K562 (cell line): ENCODE data around the gene WDR19. TPM values are rescaled to one million over a fixed set of nuclear protein-coding genes. Genes with fewer than 3 reads are reported as not detected.

Source experiments
- ATAC-seq: fragments of 200-7000 bp; cut with Tn5 transposase; 3 replicates; pipeline ENCODE4 v1.9.1; 2020; ENCODE audit warnings: moderate library complexity
- BruUV-seq: library from RNA; stranded (reverse); fragments of 400-500 nt; replicated peaks from 2 replicates; lab custom pipeline; 2021; lab: Mats Ljungman, UMichigan
- CTCF ChIA-PET: fragments of 300-600 bp; formaldehyde crosslinking; extraction: SDS; loops from one replicate; lab custom pipeline; 2021; ENCODE audit warnings: low intra/inter-chr PET ratio; lab: Yijun Ruan, JAX
- POLR2A ChIA-PET: fragments of 300-600, 350-650 bp; sonication (Branson Sonifier 250); formaldehyde crosslinking; extraction: SDS; loops from one replicate; lab custom pipeline; 2021; ENCODE audit warnings: antibody characterized with exemption, inconsistent platforms; lab: Yijun Ruan, JAX
- DNase-seq, 4 experiments: peaks; one replicate each; pipeline versions ENCODE4 v3.0.0 to v3.0.0-alpha.2; 2011 to 2018; ENCODE audit warnings: low spot score in 3 of 4, mixed read lengths in 3 of 4; ENCODE audit errors: extremely low read depth in 1 of 4
- FAIRE-seq: peaks from 2 replicates; lab custom pipeline; 2011; peaks lifted over from hg19 to GRCh38; lab: Jason Lieb, UNC
- H2AFZ ChIP-seq: 2 replicates; pipeline ENCODE4 v1.6.0; 2011; ENCODE audit warnings: low read depth, low read length, control low read depth, inconsistent platforms
- H3K27ac ChIP-seq: fragments of 200-600 bp; 3 replicates; pipeline ENCODE4 v1.8.0; 2011; ENCODE audit warnings: low read depth, mild to moderate bottlenecking, control low read depth, inconsistent platforms, low read length, moderate library complexity, mixed read lengths; ENCODE audit errors: extremely low read depth
- H3K27me3 ChIP-seq, 2 experiments: fragments of 300-600 bp in 1 of 2; 2 replicates in 1 of 2; 3 replicates in 1 of 2; pipeline versions ENCODE4 v1.6.0 to v1.8.0; 2011; ENCODE audit warnings: inconsistent platforms in 2 of 2, low read length in 2 of 2, mild to moderate bottlenecking in 1 of 2, mixed read lengths in 1 of 2, moderate library complexity in 1 of 2; ENCODE audit not compliant: control insufficient read depth in 2 of 2, insufficient read depth in 2 of 2
- H3K36me3 ChIP-seq: fragments of 300-600 bp; 3 replicates; pipeline ENCODE4 v1.8.0; 2011; ENCODE audit warnings: mild to moderate bottlenecking, low read length, inconsistent platforms; ENCODE audit not compliant: control insufficient read depth, insufficient read depth
- H3K4me1 ChIP-seq, 2 experiments: fragments of 200-600 bp in 1 of 2; replicated peaks in 1 of 2; 2 replicates in 1 of 2; 3 replicates in 1 of 2; pipeline versions ENCODE4 v1.5.1 to v1.8.0; 2011; ENCODE audit warnings: inconsistent platforms in 2 of 2, low read length in 2 of 2, mild to moderate bottlenecking in 1 of 2, mixed read lengths in 1 of 2, moderate library complexity in 1 of 2; ENCODE audit not compliant: control insufficient read depth in 2 of 2, insufficient read depth in 2 of 2
- H3K4me2 ChIP-seq: 2 replicates; pipeline ENCODE4 v1.6.1; 2011; ENCODE audit warnings: low read length, control low read depth, inconsistent platforms, mixed read lengths; ENCODE audit not compliant: insufficient read depth
- H3K4me3 ChIP-seq: fragments of 200-600 bp; sonication (generic), shearing (Covaris generic); 2 replicates; pipeline ENCODE4 v1.5.1; 2016; ENCODE audit warnings: control low read depth, inconsistent platforms
- H3K79me2 ChIP-seq: fragments of 200-600 bp; 3 replicates; pipeline ENCODE4 v1.8.0; 2011; ENCODE audit warnings: low read length, inconsistent platforms; ENCODE audit not compliant: control insufficient read depth, insufficient read depth
- H3K9ac ChIP-seq, 2 experiments: 2 replicates each; pipeline versions ENCODE4 v1.6.0 to v1.6.1; 2011; ENCODE audit warnings: low read depth in 2 of 2, low read length in 2 of 2, control low read depth in 1 of 2, inconsistent platforms in 1 of 2, mild to moderate bottlenecking in 1 of 2, mixed read lengths in 1 of 2; ENCODE audit not compliant: insufficient read depth in 1 of 2
- H3K9me1 ChIP-seq: one replicate; pipeline ENCODE4 v1.6.0; 2011; ENCODE audit warnings: inconsistent platforms, mild to moderate bottlenecking, low read length, moderate library complexity; ENCODE audit not compliant: control insufficient read depth, insufficient read depth
- H3K9me3 ChIP-seq: replicated peaks from 2 replicates; pipeline ENCODE4 v1.5.1; 2011; ENCODE audit warnings: low read depth, low read length, inconsistent platforms; ENCODE audit not compliant: control insufficient read depth, insufficient read depth
- H4K20me1 ChIP-seq: replicated peaks from 2 replicates; pipeline ENCODE4 v1.6.1; 2011; ENCODE audit warnings: low read length, inconsistent platforms, mixed read lengths; ENCODE audit not compliant: control insufficient read depth, insufficient read depth
- CEBPZ ChIP-seq: fragments of 150-350 bp; IDR thresholded peaks from 2 replicates; pipeline ENCODE4 v1.6.1; 2014; ENCODE audit warnings: low read depth, mild to moderate bottlenecking, low read length, borderline replicate concordance
- FOXA1 ChIP-seq: fragments of 450-650 bp; IDR thresholded peaks from 2 replicates; pipeline ENCODE4 v1.6.1; 2016; ENCODE audit warnings: mild to moderate bottlenecking, borderline replicate concordance
- FOXM1 ChIP-seq, 2 experiments: fragments of 450-650 bp in 1 of 2; sonication (generic) in 1 of 2; formaldehyde crosslinking in 1 of 2; IDR thresholded peaks; 2 replicates each; pipeline versions ENCODE4 v1.6.1 to v1.9.0; 2017 to 2022; ENCODE audit warnings: low read depth in 2 of 2, mild to moderate bottlenecking in 2 of 2, missing genetic modification reagents in 1 of 2, moderate library complexity in 1 of 2
- GTF2B ChIP-seq: IDR thresholded peaks from 2 replicates; pipeline ENCODE4 v1.6.1; 2011; ENCODE audit not compliant: insufficient read length; ENCODE audit errors: extremely low read depth
- LARP7 ChIP-seq: fragments of 450-650 bp; IDR thresholded peaks from 2 replicates; pipeline ENCODE4 v1.6.1; 2016
- MCM5 ChIP-seq: fragments of 450-650 bp; IDR thresholded peaks from 2 replicates; pipeline ENCODE4 v1.6.1; 2016; ENCODE audit warnings: low read depth
- NCOA4 ChIP-seq: fragments of 450-650 bp; IDR thresholded peaks from 2 replicates; pipeline ENCODE4 v1.6.1; 2018; ENCODE audit warnings: mild to moderate bottlenecking; ENCODE audit not compliant: partially characterized antibody
- POLR2B ChIP-seq: fragments of 450-650 bp; IDR thresholded peaks from 2 replicates; pipeline ENCODE4 v1.6.1; 2018; ENCODE audit warnings: low read depth; ENCODE audit not compliant: partially characterized antibody
- RFX1 ChIP-seq: fragments of 450-650 bp; IDR thresholded peaks from 2 replicates; pipeline ENCODE4 v1.6.1; 2016; ENCODE audit warnings: mild to moderate bottlenecking, moderate library complexity
- TOE1 ChIP-seq, 2 experiments: fragments of 450-650 bp in 1 of 2; sonication (generic) in 1 of 2; formaldehyde crosslinking in 1 of 2; IDR thresholded peaks; 2 replicates each; pipeline versions ENCODE4 v1.7.1 to v1.8.0; 2016 to 2022; ENCODE audit warnings: borderline replicate concordance in 2 of 2, mild to moderate bottlenecking in 2 of 2, antibody characterized with exemption in 1 of 2, inconsistent platforms in 1 of 2, low read depth in 1 of 2, missing genetic modification reagents in 1 of 2, moderate library complexity in 1 of 2
- ZBTB26 ChIP-seq: fragments of 450-650 bp; formaldehyde crosslinking; IDR thresholded peaks from 2 replicates; pipeline ENCODE4 v1.4.0; 2022; ENCODE audit warnings: missing genetic modification characterization
- ZNF324 ChIP-seq: fragments of 250-450 bp; sonication (Bioruptor Pico); IDR thresholded peaks from 2 replicates; pipeline ENCODE4 v1.4.0; 2020; ENCODE audit warnings: mild to moderate bottlenecking
- ZNF398 ChIP-seq: fragments of 250-450 bp; sonication (Bioruptor Pico); IDR thresholded peaks from 2 replicates; pipeline ENCODE4 v1.8.0; 2021; ENCODE audit warnings: moderate library complexity, mild to moderate bottlenecking, inconsistent platforms
- in situ Hi-C: fragments of 300-500 bp; cut with MboI; formaldehyde crosslinking; loops from 4 replicates; pipeline ENCODE4 v1.15.0; 2018; ENCODE audit warnings: inconsistent platforms, mixed read lengths
- intact Hi-C: fragments of 100-400 bp; cut with micrococcal nuclease; formaldehyde crosslinking; loops from 2 replicates; pipeline ENCODE4 v1.14.2; 2022
- polyA plus RNA-seq, 8 experiments: library from polyadenylated mRNA; depleted of rRNA in 4 of 8; stranded (reverse) in 5 of 8; unstranded in 3 of 8; fragments of >200 nt; fragmentation: Nextera tagmentation in 2 of 8; fragmentation: Illumina TruSeq in 1 of 8; extraction: Ambion mirVana in 2 of 8; extraction: Trizol in 1 of 8; gene quantifications; 2 replicates each; pipeline versions ENCODE4 v1.2.1 to v1.2.3, GENCODE V29; 2011 to 2014; ENCODE audit warnings: inconsistent platforms in 1 of 8, missing spikeins in 1 of 8
- total RNA-seq, 7 experiments: library from RNA; depleted of rRNA in 6 of 7; stranded (reverse); fragments of >200 nt in 6 of 7; fragmentation: Illumina TruSeq in 2 of 7; extraction: Trizol in 2 of 7; gene quantifications; 2 replicates each; pipeline versions ENCODE4 v1.2.1 to v1.2.3, GENCODE V29; 2011 to 2021; ENCODE audit warnings: low replicate concordance in 1 of 7

The WDR19 gene
- total and polyA plus RNA-seq, 9 of the 15 experiments (the other 6 are each of a cell fraction or from before 2014, with no cell fraction given), result 6.8 to 37.6 (median 11.2) TPM

- ChIA-PET CTCF (no interaction called here), POLR2A (no interaction called here)
- no TSS peak for BruUV-seq
- Histone ChIP-seq H3K9me3 (no peaks in the 10 kb centered on the region), H3K27ac (no peak overlapping the region), H3K27me3 (0 out of 5 replicates have a peak, but pooled peaks cover 0 to 3% of the 10 kb centered on the region in 2 experiments), H3K4me2 (no peak overlapping the region), H4K20me1 (no peaks in the 10 kb centered on the region), H3K36me3 (no peaks in the 10 kb centered on the region), H3K4me3 (no peak overlapping the region), H3K4me1 (peaks cover 3 to 4% of the 10 kb centered on the region in 2 experiments; a peak in 2 of 5 replicates), H3K79me2 (no peaks in the 10 kb centered on the region), H3K9ac (no peak overlapping the region), H2AFZ (no peak overlapping the region), H3K9me1 (no peaks in the 10 kb centered on the region)
- intact Hi-C loops, result no loop called here
- TF ChIP-seq GTF2B (no peak), POLR2B (no peak), RFX1 (no peak), ZNF398 (CRISPR knock-in tag) (no peak), TOE1 (IDR thresholded peaks at IDR 0.05; ENCODE audit: borderline replicate concordance) (no peak), TOE1 (CRISPR knock-in tag; IDR thresholded peaks at IDR 0.05; ENCODE audit: borderline replicate concordance, low read depth) (no peak), NCOA4 (no peak), LARP7 (no peak), FOXM1 (IDR thresholded peaks at IDR 0.05; ENCODE audit: low read depth) (no peak), FOXM1 (CRISPR knock-in tag; IDR thresholded peaks at IDR 0.05; ENCODE audit: low read depth) (no peak), ZBTB26 (no peak), ZNF324 (CRISPR knock-in tag) (no peak), MCM5 (no peak), CEBPZ (no peak), FOXA1 (no peak)
- ATAC-seq (no peak), DNase-seq (no peak), FAIRE-seq (no peak)
- in situ Hi-C loops, result no loop called here
Observed at GRCh38 chr4:39178706-39179105, 3.6 kb upstream of the WDR19 start.
